GM18502 (cell line): ENCODE data around the gene PSAP.

Source experiments
- ATAC-seq: cut with Tn5 transposase; IDR thresholded peaks from one replicate; pipeline ENCODE4 v1.9.1; 2021; ENCODE audit warnings: mild to moderate bottlenecking; ENCODE audit not compliant: unreplicated experiment, poor library complexity

The PSAP gene

DNA sequence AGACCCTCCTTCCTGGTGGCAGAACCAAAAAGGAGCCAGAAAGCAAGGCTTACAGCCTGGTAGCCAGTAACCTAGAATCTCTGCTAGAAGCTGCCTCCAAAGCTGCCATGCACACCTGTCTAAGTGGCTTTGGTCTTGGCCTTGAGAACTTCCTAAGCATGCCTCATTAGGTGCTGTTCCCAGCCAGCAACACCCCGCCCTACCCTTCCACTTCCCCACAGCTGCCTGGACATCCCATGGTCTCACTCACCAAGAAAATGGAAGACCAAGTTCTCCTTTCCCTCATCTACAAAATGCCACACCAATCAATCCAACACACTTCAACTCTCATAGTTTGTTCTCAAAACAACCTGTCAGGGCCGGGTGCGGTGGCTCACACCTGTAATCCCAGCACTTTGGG is 4.2 kb downstream of the PSAP start:
- no peak for ATAC-seq

- ATAC-seq: no peak
Measured at GRCh38 chr10:71845410-71846405, 5.3 kb downstream of the PSAP start.

GRCh38 chr10:71844695-71845094 is 6.4 kb downstream of the PSAP start:
- ATAC-seq: no peak

- ATAC-seq: no peak
Measured at GRCh38 chr10:71844084-71844483, 7.0 kb downstream of the PSAP start.

GRCh38 chr10:71842856-71843686 is 8.0 kb downstream of the PSAP start:
- no peak for ATAC-seq

DNA sequence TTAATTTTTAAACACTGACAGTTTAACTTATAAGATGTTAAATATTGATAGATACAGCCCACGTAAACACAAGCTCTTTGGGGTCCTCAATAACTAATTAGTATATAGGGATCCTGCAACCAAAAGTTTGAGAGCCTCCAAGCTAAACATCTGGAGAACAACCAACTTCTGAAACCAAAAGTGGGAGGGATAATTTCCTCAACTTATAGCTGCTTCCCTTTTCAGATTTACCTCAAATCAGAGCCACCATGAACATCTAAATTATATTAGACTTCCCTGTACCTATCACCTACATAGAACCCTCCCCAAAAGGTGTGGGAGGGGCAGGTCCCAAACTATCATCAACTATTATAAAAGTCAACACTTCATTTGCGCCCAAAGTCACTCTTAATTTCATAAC is 8.6 kb downstream of the PSAP start:
- no peak for ATAC-seq

GRCh38 chr10:71840958-71841335 is 10.1 kb downstream of the PSAP start:
- no peak for ATAC-seq

DNA sequence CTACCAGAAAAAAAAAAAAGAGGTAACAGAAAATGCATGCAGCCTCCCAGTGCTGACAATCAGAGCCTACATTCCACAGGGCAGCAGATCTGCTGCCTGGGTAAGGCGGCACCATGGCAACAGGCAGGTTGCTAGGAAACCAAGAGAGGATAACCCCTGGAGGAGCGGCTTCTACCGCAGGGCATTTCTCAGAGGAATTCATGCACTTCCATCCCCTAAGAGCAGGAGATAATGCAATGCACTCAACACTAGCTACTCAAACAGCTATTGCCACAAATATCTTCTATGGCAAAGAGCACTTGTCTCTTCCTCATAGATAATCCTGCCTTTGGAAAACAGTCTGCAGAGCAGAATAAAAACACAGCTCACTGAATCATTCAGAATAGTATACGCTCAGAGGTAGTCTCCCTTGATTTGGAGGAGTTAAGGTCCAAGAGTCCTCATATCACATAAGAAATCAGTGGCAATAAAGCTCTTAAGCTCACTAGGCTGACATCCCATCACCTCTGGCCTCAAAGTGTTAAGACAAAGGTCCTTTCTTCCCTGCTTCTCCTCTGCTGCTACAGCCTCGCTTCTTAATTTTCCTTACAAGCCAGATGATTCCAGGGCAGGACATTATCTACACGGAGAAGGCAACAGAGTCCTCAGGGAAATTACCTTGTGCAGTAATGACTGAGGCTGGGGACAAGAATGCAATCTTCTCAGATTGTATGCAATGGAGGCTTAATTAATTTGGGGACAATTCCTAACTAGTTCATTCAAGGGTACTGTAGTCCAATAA is 10.7 kb downstream of the PSAP start:
- ATAC-seq: no peak

DNA sequence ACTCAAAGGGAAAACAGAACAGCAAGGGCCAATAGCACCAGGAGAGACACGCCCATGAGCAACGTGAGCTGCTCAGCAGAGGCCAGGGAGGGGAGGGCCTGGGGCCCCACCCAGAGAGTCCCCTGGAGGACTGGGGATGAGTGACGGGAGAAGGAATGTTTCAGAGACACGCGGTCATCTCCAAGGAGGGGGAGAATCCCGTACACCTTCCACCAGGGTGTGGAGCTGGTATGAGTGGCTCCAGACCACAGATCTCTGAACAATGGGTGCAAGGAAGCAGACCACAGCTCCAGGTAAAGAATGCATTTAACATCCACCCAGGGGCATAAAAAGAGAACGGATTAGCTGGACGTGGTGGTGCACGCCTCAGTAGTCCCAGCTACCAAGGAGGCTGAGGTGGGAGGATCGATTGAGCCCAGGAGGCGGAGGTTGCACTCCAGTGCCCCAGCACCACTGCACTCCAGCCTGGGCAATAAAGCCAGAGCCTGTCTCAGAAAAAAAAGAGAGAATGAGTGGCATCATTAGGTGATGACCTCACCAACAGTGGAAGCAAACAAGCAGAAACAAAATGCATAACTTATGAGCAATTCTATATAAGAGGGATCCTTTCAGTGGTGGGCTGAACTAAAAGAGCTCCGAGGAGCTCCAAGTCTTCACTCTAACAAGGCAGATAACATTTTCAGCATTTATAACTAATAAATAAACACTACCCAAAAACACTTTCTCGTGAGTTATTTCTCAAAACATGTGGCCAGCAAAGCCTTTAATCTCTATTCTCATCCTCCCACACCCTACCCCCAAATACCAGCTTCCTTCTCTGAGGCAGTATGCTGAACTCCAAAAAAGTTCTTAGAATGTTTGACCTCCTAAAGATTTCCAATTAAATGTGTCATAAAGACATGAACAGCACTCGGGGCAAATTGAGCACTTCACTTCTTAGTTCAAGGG is 12.5 kb downstream of the PSAP start:
- no peak for ATAC-seq

GRCh38 chr10:71837098-71837827 is 13.8 kb downstream of the PSAP start:
- ATAC-seq: no peak

GRCh38 chr10:71836596-71836974 is 14.5 kb downstream of the PSAP start:
- peak; percentile 38 for ATAC-seq

DNA sequence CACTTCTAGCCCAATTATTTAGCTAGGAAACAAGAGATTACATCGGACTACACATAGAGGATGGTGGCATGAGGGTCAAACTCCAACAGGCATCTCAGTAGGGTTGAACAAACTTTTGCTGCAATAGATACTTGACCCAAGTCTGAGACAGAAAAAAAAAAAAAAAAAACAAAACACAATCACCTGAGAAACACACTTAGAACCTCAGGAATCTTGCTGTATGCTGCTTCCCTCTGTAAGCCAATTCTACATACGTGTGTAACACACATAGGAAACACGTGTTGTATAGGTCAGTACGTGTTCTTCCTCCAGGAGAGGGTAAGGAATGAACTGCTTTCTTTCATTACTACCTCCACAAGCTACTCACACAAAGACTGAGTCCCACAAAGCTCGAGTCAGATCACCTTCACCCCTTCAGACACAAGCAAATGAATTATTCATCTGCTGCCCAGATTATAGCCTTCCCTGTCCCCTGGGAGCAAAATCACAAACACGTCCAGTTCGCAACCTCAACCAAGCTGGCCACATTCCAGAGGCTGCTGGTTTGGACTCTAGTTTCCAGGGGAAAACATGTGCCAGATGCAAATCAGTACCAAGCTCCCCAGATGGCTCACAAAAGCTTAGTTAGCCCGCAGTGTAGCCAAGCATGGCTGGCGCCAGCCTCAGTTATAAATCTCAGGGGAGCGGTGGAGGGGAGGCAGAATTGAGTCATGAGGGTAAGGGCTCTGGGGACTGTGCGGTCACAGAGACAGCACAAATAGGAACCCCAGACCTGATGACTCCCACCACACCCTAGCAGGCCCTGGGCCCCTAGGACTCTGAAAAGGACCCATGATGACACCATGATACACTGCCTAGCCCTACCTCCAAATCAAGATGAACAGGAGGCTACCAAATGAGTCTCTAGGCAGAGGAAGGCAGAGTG is 15.1 kb downstream of the PSAP start:
- ATAC-seq: peak; percentile 91

- ATAC-seq: no peak
Measured at GRCh38 chr10:71834343-71834674, 16.7 kb downstream of the PSAP start.

GRCh38 chr10:71833451-71834342 is 17.4 kb downstream of the PSAP start:
- no peak for ATAC-seq

DNA sequence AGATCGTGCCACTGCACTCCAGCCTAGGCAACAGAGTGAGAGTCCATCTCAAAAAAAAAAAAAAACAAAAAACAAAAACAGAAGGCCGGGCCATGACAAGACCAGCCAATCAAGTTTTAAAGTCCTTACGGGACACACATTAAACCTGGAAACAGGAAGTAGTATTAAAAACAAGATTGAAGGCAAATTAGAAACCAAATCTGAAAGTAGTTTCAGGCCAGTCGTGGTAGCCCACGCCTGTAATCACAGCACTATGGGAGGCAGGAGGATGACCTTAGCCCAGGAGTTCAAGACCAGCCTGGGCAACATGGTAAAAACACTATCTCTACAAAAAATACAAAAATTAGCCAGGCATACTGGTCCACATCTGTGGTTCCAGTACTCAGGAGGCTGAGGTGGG is 18.1 kb downstream of the PSAP start:
- ATAC-seq: no peak

- ATAC-seq: no peak
Measured at GRCh38 chr10:71831646-71832552, 19.2 kb downstream of the PSAP start.
